HG03565 (cell line): ENCODE results near the gene TRIM29.

ENCODE experiments used
- ATAC-seq: cut with Tn5 transposase; IDR thresholded peaks from one replicate; pipeline ENCODE4 v1.9.1; 2021; ENCODE audit warnings: mild to moderate bottlenecking, moderate library complexity; ENCODE audit not compliant: unreplicated experiment

The TRIM29 gene

GRCh38 chr11:120141768-120142423, 4.0 kb upstream of the TRIM29 start:
- no peak for ATAC-seq

GRCh38 chr11:120141113-120141767, 3.3 kb upstream of the TRIM29 start:
- no peak for ATAC-seq

GRCh38 chr11:120139316-120140069, 1.6 kb upstream of the TRIM29 start:
- no peak for ATAC-seq

GRCh38 chr11:120137187-120137610, 714 bp downstream of the TRIM29 start:
- no peak for ATAC-seq

GRCh38 chr11:120136356-120136755, 1.6 kb downstream of the TRIM29 start:
- ATAC-seq: no peak

- no peak for ATAC-seq
These were observed 2.1 kb downstream of the TRIM29 start for GRCh38 chr11:120135838-120136237.

- ATAC-seq: no peak
These were observed 3.0 kb downstream of the TRIM29 start for GRCh38 chr11:120134931-120135228.

GRCh38 chr11:120134106-120134930, 3.6 kb downstream of the TRIM29 start:
- ATAC-seq: no peak

GRCh38 chr11:120133216-120134105, 4.5 kb downstream of the TRIM29 start:
- ATAC-seq: no peak

GRCh38 chr11:120132645-120133185, 5.2 kb downstream of the TRIM29 start:
- no peak for ATAC-seq

- ATAC-seq: no peak
These were observed 5.8 kb downstream of the TRIM29 start for GRCh38 chr11:120131941-120132644.

GRCh38 chr11:120130991-120131760, 6.7 kb downstream of the TRIM29 start:
- no peak for ATAC-seq

- no peak for ATAC-seq
These were observed 7.5 kb downstream of the TRIM29 start for GRCh38 chr11:120130176-120130980.

GRCh38 chr11:120129570-120129969, 8.3 kb downstream of the TRIM29 start:
- no peak for ATAC-seq

GRCh38 chr11:120128392-120129119, 9.4 kb downstream of the TRIM29 start:
- no peak for ATAC-seq

GRCh38 chr11:120127236-120127635, 10.7 kb downstream of the TRIM29 start:
- ATAC-seq: no peak

- ATAC-seq: no peak
These were observed 11.3 kb downstream of the TRIM29 start for GRCh38 chr11:120126620-120127019.
